Right lobe of liver (tissue), 4 donors: Measurements from ENCODE around the gene PHKB.

Experiments
- CTCF ChIP-seq, 4 donors: fragments of 200-600 bp in 3 of 4; fragments of 450-650 bp in 1 of 4; IDR thresholded peaks; one replicate each; pipeline versions ENCODE4 v1.5.1 to v1.8.0; 2016 to 2022; ENCODE audit warnings: antibody characterized with exemption in 4 of 4, mild to moderate bottlenecking in 2 of 4
- POLR2A ChIP-seq: fragments of 450-650 bp; IDR thresholded peaks from one replicate; pipeline ENCODE4 v1.6.1; 2017; ENCODE audit warnings: antibody characterized with exemption, mild to moderate bottlenecking
- donor health status: DM: no; HTN: no; CAD: no.
- donor health status: DM: no; HTN: no; CAD: no.
- donor health status: DM: no; HTN: yes; CAD: no.

GRCh38 chr16:47725188-47725695 is 264.1 kb downstream of the PHKB start:
- TF ChIP-seq CTCF (IDR thresholded peaks at IDR 0.05) = no peak
- TF ChIP-seq POLR2A = no peak
